Aortic smooth muscle cell (primary cell): Measurements from ENCODE around the gene GZMM. TPM values are rescaled to one million over a fixed set of nuclear protein-coding genes. Genes with fewer than 3 reads are reported as not detected.

Source experiments
- total RNA-seq: library from RNA; depleted of rRNA; stranded (reverse); fragments of >200 nt; gene quantifications from 2 replicates; pipeline ENCODE4 v1.2.3, GENCODE V29; 2014

Gene GZMM
- not detected in 2 replicates for total RNA-seq

DNA sequence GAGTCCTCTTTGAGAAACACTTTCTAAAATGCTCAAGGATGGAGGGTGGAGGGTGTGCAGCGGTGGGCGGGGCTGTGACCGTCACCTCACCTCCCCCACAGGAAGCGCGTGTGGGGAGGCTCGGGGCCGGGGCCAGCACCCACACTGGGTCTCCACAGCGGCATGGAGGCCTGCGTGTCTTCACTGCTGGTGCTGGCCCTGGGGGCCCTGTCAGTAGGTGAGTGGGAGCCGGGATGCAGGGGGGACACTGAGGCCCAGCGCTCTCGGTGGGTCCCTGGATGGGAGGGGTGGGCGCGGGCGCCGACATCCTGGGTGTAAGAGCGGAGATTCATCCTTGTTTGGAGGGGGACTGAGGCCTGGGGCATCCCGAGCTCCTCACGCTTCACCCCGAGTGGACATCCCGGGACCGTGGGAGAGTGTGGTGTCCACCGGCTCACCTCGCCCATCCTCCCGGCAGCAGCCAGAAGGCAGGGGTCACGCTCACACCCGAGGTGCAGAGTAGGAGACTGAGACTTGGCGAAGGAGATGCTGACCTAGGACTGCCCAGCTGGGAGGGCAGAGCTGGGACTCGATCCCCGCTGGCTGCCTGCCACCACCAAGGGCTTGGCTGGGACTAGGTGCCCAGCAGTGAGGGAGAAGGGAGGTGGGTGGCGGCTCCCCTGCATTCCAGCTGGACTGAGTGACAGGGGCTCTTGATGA lies at the start of gene GZMM:
GZMM (plus strand) TSS at position 144 of the 699 bp plus-strand sequence; CDS start at position 163, 19 bp downstream.

DNA sequence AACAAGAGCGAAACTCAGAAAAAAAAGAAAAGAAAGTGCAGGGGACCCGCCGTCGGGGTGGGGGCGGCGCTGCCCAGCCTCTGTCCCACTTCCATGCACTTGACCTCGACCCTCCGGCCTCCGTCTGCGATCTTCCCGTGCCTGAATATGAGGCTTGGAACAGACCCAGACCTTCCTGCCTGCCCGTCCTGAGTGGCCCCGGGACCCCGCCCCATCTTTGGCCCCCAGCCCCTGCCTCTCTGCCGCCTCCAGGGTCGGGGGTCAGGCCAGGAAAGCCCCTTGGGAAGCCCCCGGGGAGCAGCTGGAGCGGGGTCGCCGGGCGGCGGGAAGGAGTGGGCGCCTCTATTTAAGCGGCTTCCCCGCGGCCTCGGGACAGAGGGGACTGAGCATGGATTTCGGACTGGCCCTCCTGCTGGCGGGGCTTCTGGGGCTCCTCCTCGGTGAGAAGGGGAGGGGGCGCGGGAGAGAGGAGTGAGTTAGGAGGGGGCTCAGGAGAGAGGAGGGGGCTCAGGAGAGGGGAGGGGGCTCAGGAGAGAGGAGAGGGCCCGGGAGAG lies 47.7 kb upstream of the GZMM start, which contains the start of gene MADCAM1:
MADCAM1 (plus strand) TSS at position 375 of the 554 bp plus-strand sequence; CDS start at position 389, 14 bp downstream.

DNA sequence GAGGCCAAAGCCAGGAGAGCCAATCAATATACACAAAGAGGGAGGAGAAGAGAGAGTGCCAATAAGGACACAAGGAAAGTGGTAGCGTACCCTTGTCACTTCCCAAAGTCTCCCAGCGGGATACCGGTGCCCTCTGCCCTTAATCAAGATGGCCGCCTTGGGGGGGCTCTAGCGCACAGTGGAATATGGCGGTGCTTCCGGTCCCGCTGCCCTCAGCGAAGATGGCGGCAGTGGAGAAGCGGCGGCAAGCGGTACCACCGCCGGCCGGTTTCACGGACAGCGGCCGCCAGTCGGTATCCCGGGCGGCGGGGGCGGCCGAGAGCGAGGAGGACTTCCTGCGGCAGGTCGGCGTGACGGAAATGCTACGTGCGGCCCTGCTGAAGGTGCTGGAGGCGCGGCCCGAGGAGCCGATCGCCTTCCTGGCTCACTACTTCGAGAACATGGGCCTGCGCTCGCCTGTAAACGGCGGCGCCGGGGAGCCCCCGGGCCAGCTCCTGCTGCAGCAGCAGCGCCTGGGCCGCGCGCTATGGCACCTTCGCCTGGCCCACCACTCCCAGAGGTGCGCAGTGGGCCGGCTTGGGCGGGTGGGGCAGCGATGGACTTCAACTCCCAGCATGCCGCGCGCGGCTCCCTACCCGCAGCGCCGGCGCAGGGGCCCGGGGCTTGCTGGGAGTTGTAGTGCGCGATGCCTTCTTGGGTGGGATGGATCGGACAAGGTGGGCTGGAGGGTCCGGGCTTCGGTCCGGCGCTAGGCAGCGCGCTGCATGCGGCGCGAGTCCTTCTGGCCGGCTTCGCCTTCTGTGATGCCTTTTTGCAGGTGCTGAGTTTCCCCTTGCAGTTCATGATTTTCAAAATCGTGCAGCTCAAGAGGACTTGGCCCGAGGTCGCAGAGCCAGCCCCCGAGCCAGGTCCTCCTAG lies 36.3 kb upstream of the GZMM start, which contains the start of gene TPGS1:
TPGS1 (plus strand) TSS at position 212 of the 918 bp plus-strand sequence; CDS start at position 222, 10 bp downstream.

DNA sequence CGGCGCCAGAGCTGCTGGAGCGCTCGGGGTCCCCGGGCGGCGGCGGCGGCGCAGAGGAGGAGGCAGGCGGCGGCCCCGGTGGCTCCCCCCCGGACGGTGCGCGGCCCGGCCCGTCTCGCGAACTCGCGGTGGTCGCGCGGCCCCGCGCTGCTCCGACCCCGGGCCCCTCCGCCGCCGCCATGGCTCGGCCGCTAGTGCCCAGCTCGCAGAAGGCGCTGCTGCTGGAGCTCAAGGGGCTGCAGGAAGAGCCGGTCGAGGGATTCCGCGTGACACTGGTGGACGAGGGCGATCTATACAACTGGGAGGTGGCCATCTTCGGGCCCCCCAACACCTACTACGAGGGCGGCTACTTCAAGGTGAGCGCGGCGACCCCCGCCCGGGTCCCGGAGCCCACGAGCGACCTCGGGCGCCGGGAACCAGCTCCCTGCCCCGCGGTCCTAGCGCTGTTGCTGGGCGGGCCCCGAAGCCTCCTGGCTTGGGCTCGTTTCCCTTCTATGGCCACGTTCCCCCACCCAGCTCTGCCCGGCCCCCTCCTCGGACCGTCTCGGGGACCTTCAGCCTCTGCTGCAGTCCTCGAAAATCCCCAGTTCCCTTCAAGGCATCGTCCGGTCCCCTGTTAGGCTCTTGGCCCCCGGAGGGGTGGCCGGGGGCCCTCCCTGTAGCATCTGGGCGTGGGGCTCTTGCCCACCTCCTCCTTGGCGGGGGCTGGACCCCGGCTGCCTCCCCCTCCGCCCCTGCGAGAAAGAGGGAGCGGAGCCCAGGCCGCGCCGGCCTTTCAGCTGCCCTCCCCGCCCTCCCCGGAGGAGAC lies 11.9 kb upstream of the GZMM start, which contains the start of gene CDC34:
CDC34 (plus strand) TSS at position 8 of the 808 bp plus-strand sequence; CDS start at position 180, 172 bp downstream.

DNA sequence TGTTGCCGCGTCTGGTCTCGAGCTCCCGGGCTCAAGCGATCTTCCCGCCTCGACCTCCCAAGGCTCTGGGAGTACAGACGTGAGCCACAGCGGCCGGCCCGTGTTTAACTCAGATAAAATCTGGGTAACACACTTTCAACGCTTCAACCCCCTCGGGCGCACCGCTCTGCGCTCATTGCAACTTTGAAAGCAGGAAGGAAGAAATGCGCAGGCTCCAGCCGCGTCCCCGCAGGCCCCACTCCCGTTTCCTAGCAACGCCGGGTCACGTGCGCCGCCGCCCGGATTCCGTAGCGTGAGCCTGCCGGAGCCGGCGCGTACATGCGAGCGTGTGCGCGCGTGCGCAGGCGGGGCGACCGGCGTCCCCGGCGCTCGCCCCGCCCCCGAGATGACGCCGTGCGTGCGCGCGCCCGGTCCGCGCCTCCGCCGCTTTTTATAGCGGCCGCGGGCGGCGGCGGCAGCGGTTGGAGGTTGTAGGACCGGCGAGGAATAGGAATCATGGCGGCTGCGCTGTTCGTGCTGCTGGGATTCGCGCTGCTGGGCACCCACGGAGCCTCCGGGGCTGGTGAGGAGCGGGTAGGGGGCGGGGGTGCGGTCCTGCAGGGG lies 28.4 kb downstream of the GZMM start, which contains the start of gene BSG:
BSG (plus strand) TSS at position 457 of the 603 bp plus-strand sequence; CDS start at position 496, 39 bp downstream.

DNA sequence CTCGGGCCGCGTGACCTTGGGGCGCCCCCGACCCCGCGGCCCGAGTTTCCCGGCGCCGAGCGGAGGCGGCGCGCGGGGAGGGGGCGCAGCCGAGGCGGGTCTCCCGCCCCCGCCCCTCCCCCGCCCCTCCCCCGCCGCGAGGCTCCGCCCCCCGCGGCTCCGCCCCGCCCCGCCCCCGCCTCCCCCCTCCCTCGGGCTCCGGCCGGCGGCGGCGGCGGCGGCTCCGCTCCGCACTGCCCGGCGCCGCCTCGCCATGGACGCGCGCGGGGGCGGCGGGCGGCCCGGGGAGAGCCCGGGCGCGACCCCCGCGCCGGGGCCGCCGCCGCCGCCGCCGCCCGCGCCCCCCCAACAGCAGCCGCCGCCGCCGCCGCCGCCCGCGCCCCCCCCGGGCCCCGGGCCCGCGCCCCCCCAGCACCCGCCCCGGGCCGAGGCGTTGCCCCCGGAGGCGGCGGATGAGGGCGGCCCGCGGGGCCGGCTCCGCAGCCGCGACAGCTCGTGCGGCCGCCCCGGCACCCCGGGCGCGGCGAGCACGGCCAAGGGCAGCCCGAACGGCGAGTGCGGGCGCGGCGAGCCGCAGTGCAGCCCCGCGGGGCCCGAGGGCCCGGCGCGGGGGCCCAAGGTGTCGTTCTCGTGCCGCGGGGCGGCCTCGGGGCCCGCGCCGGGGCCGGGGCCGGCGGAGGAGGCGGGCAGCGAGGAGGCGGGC lies 46.0 kb downstream of the GZMM start, which contains the start of gene HCN2:
HCN2 (plus strand) TSS at position 189 of the 703 bp plus-strand sequence; CDS start at position 254, 65 bp downstream.

Other genes starting within 250 kb of the GZMM start
- gene MIER2, start 199.3 kb upstream of the GZMM start, total RNA-seq = 18.5 and 24.2 TPM in 2 replicates
- gene C2CD4C, start 134.9 kb upstream of the GZMM start, total RNA-seq = not detected in 2 replicates
- gene SHC2, start 83.0 kb upstream of the GZMM start, total RNA-seq = 0.13 TPM in 1 of 2 replicates, not detected in the other
- gene MADCAM1, start 47.6 kb upstream of the GZMM start, total RNA-seq = 0.06 TPM in 1 of 2 replicates, not detected in the other
- 25.5 and 30.3 TPM in 2 replicates for gene TPGS1, start 36.6 kb upstream of the GZMM start, total RNA-seq
- gene CDC34, start 12.3 kb upstream of the GZMM start, total RNA-seq = 63.0 and 74.1 TPM in 2 replicates
- 300 and 316 TPM in 2 replicates for gene BSG, start 28.5 kb downstream of the GZMM start, total RNA-seq
- 0.26 and 0.62 TPM in 2 replicates for gene HCN2, start 45.8 kb downstream of the GZMM start, total RNA-seq
- gene POLRMT, start 89.5 kb downstream of the GZMM start, total RNA-seq = 15.5 and 18.5 TPM in 2 replicates
- 0.06 and 0.26 TPM in 2 replicates for gene FGF22, start 95.8 kb downstream of the GZMM start, total RNA-seq
- 10.1 and 16.8 TPM in 2 replicates for gene RNF126, start 119.2 kb downstream of the GZMM start, total RNA-seq
- 16.1 and 18.4 TPM in 2 replicates for gene FSTL3, start 132.3 kb downstream of the GZMM start, total RNA-seq
- gene PRSS57, start 151.4 kb downstream of the GZMM start, total RNA-seq = not detected in 2 replicates
- gene PALM, start 164.9 kb downstream of the GZMM start, total RNA-seq = 2.1 and 5.8 TPM in 2 replicates
- under 0.01 TPM in 1 of 2 replicates, not detected in the other for gene MISP, start 207.1 kb downstream of the GZMM start, total RNA-seq